ENCODE measurements around the gene KATNBL1.

DNA sequence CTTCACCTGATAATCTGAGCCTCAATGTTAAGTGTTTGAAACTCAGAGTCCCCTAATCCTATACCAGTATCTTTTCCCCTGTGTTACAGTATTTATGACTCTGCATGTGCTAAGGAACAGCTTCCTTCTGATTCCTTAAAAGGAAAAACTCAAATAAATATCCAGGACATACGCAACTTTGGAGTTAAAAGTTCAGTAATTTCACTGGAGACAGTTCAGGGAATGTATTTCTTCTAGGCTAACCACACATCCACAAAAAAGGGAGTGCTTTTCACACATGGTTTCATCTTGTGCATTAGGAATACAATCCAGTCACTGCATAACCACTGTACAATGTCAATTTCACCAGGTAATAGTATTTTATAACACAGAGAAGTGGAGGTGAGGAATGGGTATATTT, 77.0 kb downstream of the KATNBL1 start:
- TF ChIP-seq CTCF (IDR thresholded peaks at IDR 0.05): no peak
- no peak for TF ChIP-seq POLR2A (IDR thresholded peaks at IDR 0.05)
- no peak for TF ChIP-seq POLR2AphosphoS5 (IDR thresholded peaks at IDR 0.05)

Data from prostate gland (tissue), 2 donors.